ENCODE data around the gene CACNA1C.

GRCh38 chr12:2343681-2344080 is 290.9 kb downstream of the CACNA1C start:
- no peak for TF ChIP-seq CTCF (IDR thresholded peaks at IDR 0.05)
- TF ChIP-seq SIN3A (IDR thresholded peaks at IDR 0.05; ENCODE audit: borderline replicate concordance, low read depth, low read length) = no peak
- TF ChIP-seq REST (IDR thresholded peaks at IDR 0.05; ENCODE audit: low read depth, low read length) = no peak
- no peak for TF ChIP-seq RAD21 (IDR thresholded peaks at IDR 0.05; ENCODE audit: low read length)
- no peak for TF ChIP-seq POLR2AphosphoS5 (IDR thresholded peaks at IDR 0.05; ENCODE audit: low read depth, low read length)
- no peak for TF ChIP-seq CHD2 (IDR thresholded peaks at IDR 0.05; ENCODE audit: low read length, partially characterized antibody)
- no peak for TF ChIP-seq JUND (IDR thresholded peaks at IDR 0.05)
- TF ChIP-seq YY1 (IDR thresholded peaks at IDR 0.05; ENCODE audit: low read depth) = no peak
- TF ChIP-seq USF1 (IDR thresholded peaks at IDR 0.05; ENCODE audit: borderline replicate concordance, low read depth) = no peak
- TF ChIP-seq USF2 (IDR thresholded peaks at IDR 0.05; ENCODE audit: borderline replicate concordance, low read depth, low read length) = no peak
- no peak for TF ChIP-seq EP300 (IDR thresholded peaks at IDR 0.05; ENCODE audit: borderline replicate concordance in 1 of 2, low read depth in 1 of 2, low read length in 1 of 2)
- TF ChIP-seq PBX3 (IDR thresholded peaks at IDR 0.05) = no peak
- no peak for TF ChIP-seq RXRA (IDR thresholded peaks at IDR 0.05; ENCODE audit: borderline replicate concordance, low read depth)
- TF ChIP-seq RCOR1 (IDR thresholded peaks at IDR 0.05; ENCODE audit: low read length) = no peak
